Epithelial cell of esophagus (primary cell): ENCODE measurements around the gene CNOT2.

Experiments used
- DNase-seq: peaks from one replicate; pipeline ENCODE4 v3.0.0; 2010; ENCODE audit warnings: low read depth
- H3K4me3 ChIP-seq: 2 replicates; pipeline ENCODE4 v1.5.1; 2011; ENCODE audit warnings: mild to moderate bottlenecking, low read length, control low read depth
- TF ChIP-seq, protein P1 (sequence below): IDR thresholded peaks from 2 replicates; pipeline ENCODE4 v1.5.1; 2011; ENCODE audit warnings: low read depth, mild to moderate bottlenecking, low read length, control low read depth, inconsistent platforms; ENCODE audit not compliant: insufficient read depth; ENCODE audit errors: missing control alignments

The CNOT2 gene

DNA sequence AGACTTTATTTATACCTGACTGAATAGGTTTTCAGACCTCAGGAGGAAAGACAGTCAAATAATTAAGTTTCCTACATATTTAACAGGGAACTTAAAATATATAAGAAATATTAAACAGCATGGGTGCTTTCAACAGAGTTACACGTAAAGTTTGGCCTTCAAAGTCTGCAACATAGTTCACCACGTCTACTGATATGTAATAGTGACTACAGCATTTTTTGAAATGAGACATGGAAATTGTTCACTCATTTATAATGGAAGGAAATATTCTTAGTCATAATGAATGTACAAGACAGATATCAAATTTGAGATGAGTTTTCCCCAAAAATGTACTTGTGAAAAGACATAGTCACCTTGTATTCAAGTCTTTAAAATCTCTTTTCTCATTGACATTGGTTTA, 66.1 kb downstream of the CNOT2 start:
- no peak for DNase-seq
- no peak overlapping the region for H3K4me3 ChIP-seq
- TF ChIP-seq, protein P1, sequence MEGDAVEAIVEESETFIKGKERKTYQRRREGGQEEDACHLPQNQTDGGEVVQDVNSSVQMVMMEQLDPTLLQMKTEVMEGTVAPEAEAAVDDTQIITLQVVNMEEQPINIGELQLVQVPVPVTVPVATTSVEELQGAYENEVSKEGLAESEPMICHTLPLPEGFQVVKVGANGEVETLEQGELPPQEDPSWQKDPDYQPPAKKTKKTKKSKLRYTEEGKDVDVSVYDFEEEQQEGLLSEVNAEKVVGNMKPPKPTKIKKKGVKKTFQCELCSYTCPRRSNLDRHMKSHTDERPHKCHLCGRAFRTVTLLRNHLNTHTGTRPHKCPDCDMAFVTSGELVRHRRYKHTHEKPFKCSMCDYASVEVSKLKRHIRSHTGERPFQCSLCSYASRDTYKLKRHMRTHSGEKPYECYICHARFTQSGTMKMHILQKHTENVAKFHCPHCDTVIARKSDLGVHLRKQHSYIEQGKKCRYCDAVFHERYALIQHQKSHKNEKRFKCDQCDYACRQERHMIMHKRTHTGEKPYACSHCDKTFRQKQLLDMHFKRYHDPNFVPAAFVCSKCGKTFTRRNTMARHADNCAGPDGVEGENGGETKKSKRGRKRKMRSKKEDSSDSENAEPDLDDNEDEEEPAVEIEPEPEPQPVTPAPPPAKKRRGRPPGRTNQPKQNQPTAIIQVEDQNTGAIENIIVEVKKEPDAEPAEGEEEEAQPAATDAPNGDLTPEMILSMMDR, result no peak

DNA sequence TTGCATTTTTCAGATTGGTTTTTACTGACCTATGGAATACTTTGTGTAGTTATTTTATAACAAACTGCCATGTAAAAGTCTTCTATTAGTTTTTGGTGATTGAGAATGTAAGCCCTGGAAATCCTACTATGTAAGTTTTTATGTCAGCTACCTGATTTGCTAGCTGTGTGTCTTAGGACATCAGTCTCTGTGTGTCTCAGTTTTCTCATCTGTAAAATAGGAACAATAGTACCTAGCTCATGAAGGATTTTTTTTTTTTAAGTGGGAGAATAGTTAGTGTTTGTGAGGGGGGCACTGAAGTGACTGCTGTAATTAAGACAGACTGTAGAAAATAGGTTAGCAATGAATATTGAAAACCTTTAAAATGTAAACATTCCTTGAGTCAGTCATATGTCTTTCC, 70.9 kb downstream of the CNOT2 start:
- TF ChIP-seq, protein P1, result no peak
- no peak for DNase-seq
- no peak overlapping the region for H3K4me3 ChIP-seq

DNA sequence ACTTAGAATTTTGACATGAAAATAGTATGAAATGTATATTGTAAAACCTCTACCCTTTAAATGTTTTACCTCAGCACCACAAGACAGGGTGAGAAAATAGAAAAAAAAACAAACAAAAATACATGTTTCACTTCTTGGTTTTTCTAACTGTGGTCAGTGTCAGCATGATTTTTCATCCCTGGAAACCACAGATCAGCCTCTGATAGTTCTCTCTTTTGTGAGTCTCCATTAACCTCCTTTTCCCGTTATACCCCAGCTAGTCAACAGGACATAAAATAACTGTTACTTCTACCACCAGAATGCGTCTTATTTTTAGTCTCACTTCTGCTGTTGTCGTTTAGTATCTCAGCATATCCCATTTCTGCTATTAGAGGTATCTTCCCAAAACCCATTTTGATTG, 74.5 kb downstream of the CNOT2 start:
- H3K4me3 ChIP-seq, result no peak overlapping the region
- TF ChIP-seq, protein P1, result no peak
- DNase-seq, result no peak

DNA sequence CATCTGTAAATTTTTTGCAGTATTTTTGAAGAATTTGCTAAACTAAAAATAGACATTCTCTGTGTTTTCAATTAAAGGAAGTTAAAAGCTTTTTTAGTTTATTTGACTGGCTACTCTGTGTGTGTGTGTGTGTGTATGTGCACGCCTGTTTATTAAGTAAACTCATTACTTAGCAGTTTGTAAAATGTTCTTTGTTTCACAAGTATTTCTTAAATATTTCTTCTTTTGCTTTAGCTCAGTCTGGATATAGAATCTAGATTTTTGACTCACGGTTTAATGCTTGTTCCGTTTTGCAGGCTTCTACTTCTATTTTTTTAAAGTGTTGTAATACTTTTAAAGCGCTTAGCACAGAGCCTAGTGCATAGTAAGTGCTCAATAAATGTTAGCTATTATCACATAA, 76.4 kb downstream of the CNOT2 start:
- no peak for DNase-seq
- TF ChIP-seq, protein P1, result no peak
- H3K4me3 ChIP-seq, result no peak overlapping the region

DNA sequence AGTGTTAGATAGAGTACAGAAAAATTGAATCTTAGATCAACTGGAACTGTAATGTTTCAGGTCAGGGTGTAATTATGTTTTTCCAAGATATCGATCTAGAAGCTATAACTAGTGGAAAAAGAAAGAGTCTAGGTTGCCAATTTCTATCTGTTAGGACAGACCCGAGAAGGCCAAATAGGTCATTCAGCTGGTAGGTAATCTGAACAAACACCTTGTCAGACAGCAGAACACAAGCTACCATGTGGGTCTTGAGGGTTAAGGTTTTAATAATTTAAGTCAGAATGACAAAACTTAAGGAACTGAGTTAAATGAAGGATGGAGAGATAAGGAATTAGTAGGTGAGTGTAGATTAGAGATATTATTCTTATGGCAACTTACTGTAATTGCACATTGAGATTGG, 78.0 kb downstream of the CNOT2 start:
- no peak for DNase-seq
- TF ChIP-seq, protein P1, result no peak
- H3K4me3 ChIP-seq, result no peak overlapping the region

DNA sequence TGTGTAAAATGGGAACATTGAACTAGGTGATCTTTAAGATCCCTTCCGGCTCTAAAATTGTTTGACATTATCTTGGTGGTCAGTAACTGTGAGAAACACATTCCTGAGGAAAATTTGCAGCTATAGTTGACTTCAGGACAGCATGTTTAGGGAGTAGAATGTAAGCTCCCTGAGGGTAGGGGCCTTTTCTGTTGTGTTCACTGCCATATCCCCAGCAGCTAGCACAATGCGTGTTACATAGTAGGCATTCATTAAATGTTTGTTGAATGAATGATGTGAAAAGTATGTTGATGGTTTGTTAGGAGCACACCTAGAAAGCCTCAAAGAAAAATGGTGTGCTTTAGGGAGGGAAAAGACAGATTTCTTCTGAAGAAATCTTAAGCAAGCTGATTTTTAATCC, 84.3 kb downstream of the CNOT2 start:
- TF ChIP-seq, protein P1, result no peak
- DNase-seq, result no peak
- H3K4me3 ChIP-seq, result no peak overlapping the region

DNA sequence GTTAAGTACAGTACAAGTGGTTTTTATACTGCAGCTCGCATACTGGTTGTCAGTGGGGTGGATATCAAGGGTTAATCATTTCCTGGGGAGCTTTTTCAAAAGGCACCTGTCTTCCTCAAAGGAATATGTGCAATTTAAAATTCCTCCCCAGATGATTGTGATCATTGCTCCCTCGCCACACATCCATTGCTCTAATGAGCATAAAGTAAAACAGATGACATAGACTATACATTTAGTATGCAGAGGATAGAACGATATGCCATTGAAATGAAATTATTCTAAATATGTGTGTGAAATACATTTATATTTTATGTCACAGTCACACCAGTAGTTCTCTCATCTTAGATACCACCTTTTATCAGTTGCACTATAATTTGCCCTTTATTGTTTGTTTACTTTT, 86.5 kb downstream of the CNOT2 start:
- DNase-seq, result no peak
- TF ChIP-seq, protein P1, result no peak

More for the DNA sequence above, 86.5 kb downstream of the CNOT2 start:
- no peak overlapping the region for H3K4me3 ChIP-seq
